ENCODE results near the gene SDK1.

DNA sequence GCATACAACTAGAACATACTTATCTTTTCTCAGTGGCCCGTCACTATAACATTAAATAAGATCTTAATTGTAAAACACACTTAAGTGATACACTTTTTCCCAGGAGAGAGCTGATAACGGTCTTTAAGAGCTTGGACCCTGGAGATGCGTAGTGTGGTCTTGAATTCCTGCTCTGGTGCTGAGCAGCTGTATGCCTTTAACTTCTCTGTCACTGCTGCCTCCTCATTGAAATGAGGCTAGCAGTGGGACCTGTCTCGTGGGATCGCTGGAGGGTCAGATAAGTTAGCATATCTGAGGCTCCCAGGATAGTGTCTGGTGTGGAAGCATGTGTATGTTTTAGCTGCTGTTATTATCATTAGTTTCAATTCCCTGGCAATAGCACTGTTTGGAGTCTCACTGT is 194.9 kb downstream of the SDK1 start:
- TF ChIP-seq, protein P1, sequence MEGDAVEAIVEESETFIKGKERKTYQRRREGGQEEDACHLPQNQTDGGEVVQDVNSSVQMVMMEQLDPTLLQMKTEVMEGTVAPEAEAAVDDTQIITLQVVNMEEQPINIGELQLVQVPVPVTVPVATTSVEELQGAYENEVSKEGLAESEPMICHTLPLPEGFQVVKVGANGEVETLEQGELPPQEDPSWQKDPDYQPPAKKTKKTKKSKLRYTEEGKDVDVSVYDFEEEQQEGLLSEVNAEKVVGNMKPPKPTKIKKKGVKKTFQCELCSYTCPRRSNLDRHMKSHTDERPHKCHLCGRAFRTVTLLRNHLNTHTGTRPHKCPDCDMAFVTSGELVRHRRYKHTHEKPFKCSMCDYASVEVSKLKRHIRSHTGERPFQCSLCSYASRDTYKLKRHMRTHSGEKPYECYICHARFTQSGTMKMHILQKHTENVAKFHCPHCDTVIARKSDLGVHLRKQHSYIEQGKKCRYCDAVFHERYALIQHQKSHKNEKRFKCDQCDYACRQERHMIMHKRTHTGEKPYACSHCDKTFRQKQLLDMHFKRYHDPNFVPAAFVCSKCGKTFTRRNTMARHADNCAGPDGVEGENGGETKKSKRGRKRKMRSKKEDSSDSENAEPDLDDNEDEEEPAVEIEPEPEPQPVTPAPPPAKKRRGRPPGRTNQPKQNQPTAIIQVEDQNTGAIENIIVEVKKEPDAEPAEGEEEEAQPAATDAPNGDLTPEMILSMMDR (conservative IDR thresholded peaks at IDR 0.05) = no peak
- no peak for TF ChIP-seq ZFX (IDR thresholded peaks at IDR 0.05)
